Measurements from ENCODE around the gene SRRM5.

DNA sequence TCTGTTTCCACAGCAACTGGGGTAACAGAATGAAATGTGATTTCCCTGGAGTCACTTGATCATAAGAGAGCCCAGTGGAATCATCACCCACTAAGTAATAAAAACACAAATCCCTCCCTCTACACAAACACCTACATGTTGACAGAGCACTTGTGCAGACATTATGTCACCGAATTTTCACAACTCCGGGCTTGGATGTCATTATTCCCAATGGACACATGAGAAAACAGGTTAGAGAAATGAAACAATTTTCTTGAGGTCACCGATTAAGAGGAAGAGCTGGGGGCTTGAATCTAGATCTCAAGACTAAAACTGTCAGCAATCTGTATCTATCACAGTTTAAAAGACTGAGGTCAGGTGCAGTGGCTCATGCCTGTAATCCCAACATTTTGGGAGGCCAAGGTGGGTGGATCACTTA is 39.7 kb upstream of the SRRM5 start:
- TF ChIP-seq, protein P1, sequence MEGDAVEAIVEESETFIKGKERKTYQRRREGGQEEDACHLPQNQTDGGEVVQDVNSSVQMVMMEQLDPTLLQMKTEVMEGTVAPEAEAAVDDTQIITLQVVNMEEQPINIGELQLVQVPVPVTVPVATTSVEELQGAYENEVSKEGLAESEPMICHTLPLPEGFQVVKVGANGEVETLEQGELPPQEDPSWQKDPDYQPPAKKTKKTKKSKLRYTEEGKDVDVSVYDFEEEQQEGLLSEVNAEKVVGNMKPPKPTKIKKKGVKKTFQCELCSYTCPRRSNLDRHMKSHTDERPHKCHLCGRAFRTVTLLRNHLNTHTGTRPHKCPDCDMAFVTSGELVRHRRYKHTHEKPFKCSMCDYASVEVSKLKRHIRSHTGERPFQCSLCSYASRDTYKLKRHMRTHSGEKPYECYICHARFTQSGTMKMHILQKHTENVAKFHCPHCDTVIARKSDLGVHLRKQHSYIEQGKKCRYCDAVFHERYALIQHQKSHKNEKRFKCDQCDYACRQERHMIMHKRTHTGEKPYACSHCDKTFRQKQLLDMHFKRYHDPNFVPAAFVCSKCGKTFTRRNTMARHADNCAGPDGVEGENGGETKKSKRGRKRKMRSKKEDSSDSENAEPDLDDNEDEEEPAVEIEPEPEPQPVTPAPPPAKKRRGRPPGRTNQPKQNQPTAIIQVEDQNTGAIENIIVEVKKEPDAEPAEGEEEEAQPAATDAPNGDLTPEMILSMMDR (IDR thresholded peaks at IDR 0.05) = no peak
- TF ChIP-seq POLR2A (IDR thresholded peaks at IDR 0.05) (no peak), POLR2AphosphoS5 (IDR thresholded peaks at IDR 0.05) (no peak)
